ENCODE results near the gene ATAD2B.

The ATAD2B gene

DNA sequence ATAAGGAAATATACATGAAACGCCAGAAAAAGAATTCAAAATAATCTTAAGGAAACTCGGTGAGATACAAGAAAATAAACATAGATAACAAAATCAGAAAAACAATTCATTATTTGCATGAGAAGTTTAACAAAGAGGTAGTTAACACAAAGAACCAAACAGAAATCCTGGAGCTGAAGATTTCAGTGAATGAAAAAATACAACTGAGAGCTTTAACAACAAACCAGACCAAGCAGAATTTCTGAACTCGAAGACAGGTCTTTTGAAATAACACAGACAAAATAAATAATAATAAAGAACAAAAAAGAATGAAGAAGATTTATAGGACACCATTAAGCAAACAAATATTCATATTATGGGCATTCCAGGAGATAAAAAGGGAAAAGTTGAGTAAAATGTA is 204.7 kb downstream of the ATAD2B start:
- in situ Hi-C loops (cut with MboI; ENCODE audit: low pct_unique_long_range_greater_than_20kb, low sequenced_read_pairs, unreplicated experiment), result no loop called here
- TF ChIP-seq, protein P1, sequence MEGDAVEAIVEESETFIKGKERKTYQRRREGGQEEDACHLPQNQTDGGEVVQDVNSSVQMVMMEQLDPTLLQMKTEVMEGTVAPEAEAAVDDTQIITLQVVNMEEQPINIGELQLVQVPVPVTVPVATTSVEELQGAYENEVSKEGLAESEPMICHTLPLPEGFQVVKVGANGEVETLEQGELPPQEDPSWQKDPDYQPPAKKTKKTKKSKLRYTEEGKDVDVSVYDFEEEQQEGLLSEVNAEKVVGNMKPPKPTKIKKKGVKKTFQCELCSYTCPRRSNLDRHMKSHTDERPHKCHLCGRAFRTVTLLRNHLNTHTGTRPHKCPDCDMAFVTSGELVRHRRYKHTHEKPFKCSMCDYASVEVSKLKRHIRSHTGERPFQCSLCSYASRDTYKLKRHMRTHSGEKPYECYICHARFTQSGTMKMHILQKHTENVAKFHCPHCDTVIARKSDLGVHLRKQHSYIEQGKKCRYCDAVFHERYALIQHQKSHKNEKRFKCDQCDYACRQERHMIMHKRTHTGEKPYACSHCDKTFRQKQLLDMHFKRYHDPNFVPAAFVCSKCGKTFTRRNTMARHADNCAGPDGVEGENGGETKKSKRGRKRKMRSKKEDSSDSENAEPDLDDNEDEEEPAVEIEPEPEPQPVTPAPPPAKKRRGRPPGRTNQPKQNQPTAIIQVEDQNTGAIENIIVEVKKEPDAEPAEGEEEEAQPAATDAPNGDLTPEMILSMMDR (IDR thresholded peaks at IDR 0.05; ENCODE audit: extremely low read depth, insufficient read depth, missing control alignments), result no peak
- DNase-seq (ENCODE audit: low spot score), result no peak

GRCh38 chr2:23721454-23721826 is 205.5 kb downstream of the ATAD2B start:
- TF ChIP-seq, protein P1 (IDR thresholded peaks at IDR 0.05; ENCODE audit: extremely low read depth, insufficient read depth, missing control alignments), result no peak
- in situ Hi-C loops (cut with MboI; ENCODE audit: low pct_unique_long_range_greater_than_20kb, low sequenced_read_pairs, unreplicated experiment), result no loop called here
- DNase-seq (ENCODE audit: low spot score), result no peak

- in situ Hi-C loops (cut with MboI; ENCODE audit: low pct_unique_long_range_greater_than_20kb, low sequenced_read_pairs, unreplicated experiment), result no loop called here
These were observed 206.0 kb downstream of the ATAD2B start for GRCh38 chr2:23720705-23721453.

GRCh38 chr2:23719716-23720115 is 207.2 kb downstream of the ATAD2B start:
- in situ Hi-C loops (cut with MboI; ENCODE audit: low pct_unique_long_range_greater_than_20kb, low sequenced_read_pairs, unreplicated experiment), result no loop called here
- TF ChIP-seq, protein P1 (IDR thresholded peaks at IDR 0.05; ENCODE audit: extremely low read depth, insufficient read depth, missing control alignments), result no peak
- DNase-seq (ENCODE audit: low spot score), result no peak

More at GRCh38 chr2:23720705-23721453, 206.0 kb downstream of the ATAD2B start:
- DNase-seq (ENCODE audit: low spot score), result no peak
- TF ChIP-seq, protein P1 (IDR thresholded peaks at IDR 0.05; ENCODE audit: extremely low read depth, insufficient read depth, missing control alignments), result no peak

DNA sequence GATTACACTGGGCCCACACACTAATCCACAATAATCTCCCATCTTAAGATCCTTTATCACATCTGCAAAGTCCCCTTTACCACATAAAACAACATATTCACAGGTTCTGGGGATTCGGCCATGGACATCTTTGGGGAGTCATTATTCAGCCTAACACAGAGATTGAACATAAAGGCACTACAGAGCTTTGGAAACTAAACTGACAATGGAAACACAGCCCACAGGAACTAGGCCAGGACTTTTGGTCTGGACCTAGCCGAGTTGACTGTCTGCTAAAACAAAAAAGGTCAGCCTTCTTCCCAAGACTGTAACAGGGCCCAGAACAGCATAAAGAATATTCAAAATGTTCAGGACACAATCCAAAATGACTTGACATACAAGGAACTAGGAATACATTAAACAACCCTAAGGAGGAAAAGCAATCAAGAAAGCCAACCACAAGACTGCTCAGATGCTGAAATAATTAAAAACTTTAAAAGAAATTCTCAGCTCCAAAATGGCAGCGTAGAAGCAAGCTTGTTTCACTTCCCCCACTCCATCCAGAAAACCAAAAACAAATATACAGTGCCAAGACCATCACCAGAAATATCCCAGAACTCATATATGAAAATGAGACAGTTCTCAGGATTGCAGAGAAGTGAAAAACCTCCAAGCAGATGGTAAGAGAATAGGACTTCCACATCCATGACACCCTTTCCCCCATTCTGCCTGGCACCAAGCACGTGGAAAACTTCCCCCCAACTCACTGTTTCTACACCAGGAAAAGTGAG is 207.8 kb downstream of the ATAD2B start:
- TF ChIP-seq, protein P1 (IDR thresholded peaks at IDR 0.05; ENCODE audit: extremely low read depth, insufficient read depth, missing control alignments), result no peak
- in situ Hi-C loops (cut with MboI; ENCODE audit: low pct_unique_long_range_greater_than_20kb, low sequenced_read_pairs, unreplicated experiment), result no loop called here
- no peak for DNase-seq (ENCODE audit: low spot score)

DNA sequence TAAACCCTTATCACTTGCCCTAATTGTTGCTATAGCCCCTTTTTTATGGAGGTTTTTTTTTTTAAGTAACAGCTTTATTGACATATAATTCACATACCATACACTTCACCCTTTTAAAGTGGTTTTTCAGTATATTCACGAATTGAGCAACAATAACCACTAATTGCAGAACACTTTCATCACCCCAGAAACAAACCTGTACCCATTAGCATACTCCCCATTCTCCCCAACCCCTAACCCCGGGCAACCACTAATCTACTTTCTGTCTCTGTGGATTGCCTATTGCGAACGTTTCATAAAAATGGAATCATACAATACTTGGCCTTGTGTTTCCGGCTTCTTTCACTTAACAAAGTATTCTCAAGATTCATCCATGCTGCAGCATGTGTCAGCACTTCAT is 213.6 kb downstream of the ATAD2B start:
- DNase-seq (ENCODE audit: low spot score), result no peak
- in situ Hi-C loops (cut with MboI; ENCODE audit: low pct_unique_long_range_greater_than_20kb, low sequenced_read_pairs, unreplicated experiment), result no loop called here
- TF ChIP-seq, protein P1 (IDR thresholded peaks at IDR 0.05; ENCODE audit: extremely low read depth, insufficient read depth, missing control alignments), result no peak
